ENCODE data around the gene CNTN5.

The CNTN5 gene

GRCh38 chr11:100383357-100383865 is 1362.7 kb downstream of the CNTN5 start:
- DNase-seq: no peak

GRCh38 chr11:100396266-100396665 is 1375.5 kb downstream of the CNTN5 start:
- DNase-seq: no peak

- DNase-seq: no peak
Observed at GRCh38 chr11:100397401-100397800, 1376.7 kb downstream of the CNTN5 start.

GRCh38 chr11:100403816-100404215 is 1383.1 kb downstream of the CNTN5 start:
- DNase-seq: no peak

GRCh38 chr11:100404907-100405306 is 1384.2 kb downstream of the CNTN5 start:
- DNase-seq: no peak
